ENCODE results near the gene YY1AP1.
"Not testable (repeated sequence)": the region's sequence is repeated elsewhere in the genome, so short reads cannot be mapped to it uniquely, and the experiment has no call there.

The YY1AP1 gene, protein sequence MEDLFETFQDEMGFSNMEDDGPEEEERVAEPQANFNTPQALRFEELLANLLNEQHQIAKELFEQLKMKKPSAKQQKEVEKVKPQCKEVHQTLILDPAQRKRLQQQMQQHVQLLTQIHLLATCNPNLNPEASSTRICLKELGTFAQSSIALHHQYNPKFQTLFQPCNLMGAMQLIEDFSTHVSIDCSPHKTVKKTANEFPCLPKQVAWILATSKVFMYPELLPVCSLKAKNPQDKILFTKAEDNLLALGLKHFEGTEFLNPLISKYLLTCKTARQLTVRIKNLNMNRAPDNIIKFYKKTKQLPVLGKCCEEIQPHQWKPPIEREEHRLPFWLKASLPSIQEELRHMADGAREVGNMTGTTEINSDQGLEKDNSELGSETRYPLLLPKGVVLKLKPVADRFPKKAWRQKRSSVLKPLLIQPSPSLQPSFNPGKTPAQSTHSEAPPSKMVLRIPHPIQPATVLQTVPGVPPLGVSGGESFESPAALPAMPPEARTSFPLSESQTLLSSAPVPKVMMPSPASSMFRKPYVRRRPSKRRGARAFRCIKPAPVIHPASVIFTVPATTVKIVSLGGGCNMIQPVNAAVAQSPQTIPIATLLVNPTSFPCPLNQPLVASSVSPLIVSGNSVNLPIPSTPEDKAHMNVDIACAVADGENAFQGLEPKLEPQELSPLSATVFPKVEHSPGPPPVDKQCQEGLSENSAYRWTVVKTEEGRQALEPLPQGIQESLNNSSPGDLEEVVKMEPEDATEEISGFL

DNA sequence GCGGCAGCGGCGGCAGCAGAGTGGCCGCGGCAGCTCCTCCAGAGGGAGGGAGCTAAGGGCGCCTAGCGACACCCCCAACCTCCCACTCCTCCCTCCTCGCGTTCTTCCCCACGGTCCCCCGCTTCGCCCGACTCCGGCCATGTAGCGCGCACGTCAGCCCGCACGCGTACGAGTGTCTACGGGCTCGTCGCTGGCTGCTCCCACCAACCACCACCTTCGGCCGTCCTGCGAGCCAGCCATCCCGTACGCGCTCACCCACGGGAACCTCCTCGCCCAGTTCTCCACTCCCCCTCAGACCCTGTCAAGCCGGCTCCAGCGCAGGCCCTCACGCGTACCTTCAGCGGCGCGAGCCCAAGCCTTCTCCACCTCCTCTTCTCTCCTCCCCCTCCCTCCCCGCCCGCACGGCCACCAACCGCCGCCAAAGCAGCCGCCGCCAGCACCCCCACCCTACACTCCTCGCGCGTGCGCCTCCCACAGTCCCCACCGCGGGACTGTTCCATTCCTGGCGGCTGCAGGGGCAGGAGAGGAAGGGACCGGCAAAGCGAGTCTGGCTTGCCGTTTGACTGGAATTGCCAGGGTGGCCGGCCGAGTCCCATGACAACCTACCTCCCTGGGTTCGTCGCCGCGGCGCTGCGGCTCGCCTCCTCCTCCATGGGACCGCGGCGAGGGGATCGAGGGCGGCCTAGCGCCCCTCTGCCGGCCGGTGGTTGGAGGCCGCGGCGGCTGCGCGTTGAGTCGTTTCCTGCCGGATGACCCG is at the start of gene YY1AP1:
YY1AP1 (minus strand) TSS at position 451 of the 757 bp plus-strand sequence. CDS start 8,338 bp downstream, outside the sequence.
- peak; percentile 80 for DNase-seq (ENCODE audit: low read depth)

DNA sequence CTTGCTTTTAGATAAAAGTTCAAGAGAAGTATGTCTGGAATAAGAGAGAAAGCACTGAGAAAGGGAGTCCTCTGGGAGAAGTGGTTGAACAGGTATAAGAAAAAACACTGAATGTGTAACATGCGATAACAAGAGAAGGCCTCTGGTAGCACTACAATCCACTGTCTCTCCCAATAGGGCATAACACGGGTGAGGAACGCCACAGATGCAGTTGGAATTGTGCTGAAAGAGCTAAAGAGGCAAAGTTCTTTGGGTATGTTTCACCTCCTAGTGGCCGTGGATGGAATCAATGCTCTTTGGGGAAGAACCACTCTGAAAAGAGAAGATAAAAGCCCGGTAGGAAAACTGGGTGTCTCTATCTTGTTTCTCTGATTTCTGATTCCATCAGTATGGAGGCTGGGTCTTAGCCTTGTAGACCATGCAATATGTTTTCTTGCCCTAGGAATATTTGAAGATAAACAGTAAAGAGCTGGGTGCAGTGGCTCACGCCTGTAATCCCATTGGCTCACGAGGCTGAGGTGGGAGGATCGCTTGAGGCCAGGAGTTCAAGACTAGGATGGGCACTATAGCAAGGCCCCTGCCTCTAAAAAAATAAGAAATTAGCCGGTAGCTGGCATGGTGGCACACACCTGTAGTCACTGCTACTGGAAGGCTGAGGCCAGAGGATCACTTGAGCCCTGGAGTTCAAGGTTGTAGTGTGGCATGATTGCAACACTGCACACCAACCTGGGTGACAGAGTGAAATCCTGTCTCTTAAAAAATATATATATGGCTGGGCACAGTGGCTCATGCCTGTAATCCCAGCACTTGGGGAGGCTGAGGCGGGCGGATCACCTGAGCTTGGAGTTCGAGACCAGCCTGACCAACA is 40.7 kb upstream of the YY1AP1 start:
- no peak for DNase-seq (ENCODE audit: low read depth)

DNA sequence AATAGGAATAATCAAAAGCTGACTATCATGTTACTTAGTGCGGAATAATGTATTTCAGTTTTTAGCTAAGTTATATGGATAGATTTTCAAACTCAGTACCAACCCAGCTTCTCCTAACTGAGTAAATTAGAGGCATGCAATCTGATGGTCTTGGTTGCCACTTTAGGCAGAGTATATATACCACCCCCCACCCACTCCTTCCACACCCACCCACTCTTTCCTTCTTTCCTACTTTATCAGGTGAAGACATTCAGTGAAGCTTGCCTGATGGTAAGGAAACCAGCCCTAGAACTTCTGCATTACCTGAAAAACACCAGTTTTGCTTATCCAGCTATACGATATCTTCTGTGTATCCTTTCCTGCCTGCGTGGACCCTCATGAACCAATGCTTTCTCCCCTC is 36.6 kb upstream of the YY1AP1 start:
- DNase-seq (ENCODE audit: low read depth) = no peak

DNA sequence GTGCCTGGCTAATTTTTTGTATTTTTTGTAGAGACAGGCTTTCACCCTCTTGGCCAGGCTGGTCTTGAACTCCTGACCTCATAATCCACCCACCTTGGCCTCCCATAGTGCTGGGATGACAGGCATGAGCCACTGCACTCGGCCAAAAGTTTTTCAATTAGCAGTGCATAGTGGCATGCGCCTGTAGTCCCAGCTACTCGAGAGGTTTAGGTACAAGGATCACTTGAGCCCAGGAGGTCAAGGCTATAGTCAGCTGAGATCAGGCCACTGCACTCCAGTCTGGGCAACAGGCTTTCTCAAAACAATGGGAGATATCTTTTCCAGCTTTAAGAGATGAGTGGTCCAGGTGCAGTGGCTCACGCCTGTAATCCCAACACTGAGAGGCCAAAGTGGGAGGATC is 31.1 kb upstream of the YY1AP1 start:
- DNase-seq (ENCODE audit: low read depth) = no peak

DNA sequence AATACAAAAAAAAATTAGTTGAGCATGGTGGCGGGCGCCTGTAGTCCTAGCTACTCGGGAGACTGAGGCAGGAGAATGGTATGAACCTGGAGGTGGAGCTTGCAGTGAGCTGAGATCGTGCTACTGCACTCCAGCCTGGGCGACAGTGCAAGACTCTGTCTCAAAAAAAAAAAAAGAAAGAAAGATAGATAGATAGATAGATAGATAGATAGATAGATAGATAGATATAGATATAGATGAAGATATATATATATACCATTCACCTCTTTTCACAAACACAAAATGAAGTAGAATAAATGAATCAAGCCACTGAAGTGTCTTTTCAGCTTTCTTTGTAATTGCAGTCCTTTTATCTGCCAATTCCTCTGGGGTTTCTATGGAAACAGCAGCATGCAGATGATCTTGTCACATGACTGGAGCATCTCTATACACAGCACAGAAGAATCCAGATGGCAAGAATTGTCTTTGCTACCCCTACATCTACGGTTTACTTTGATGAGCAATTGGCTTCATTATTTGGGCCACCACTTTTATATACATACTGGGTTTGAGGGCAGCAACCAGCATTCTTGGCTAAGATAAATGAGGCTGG is 30.0 kb upstream of the YY1AP1 start:
- DNase-seq (ENCODE audit: low read depth) = not testable (repeated sequence)

DNA sequence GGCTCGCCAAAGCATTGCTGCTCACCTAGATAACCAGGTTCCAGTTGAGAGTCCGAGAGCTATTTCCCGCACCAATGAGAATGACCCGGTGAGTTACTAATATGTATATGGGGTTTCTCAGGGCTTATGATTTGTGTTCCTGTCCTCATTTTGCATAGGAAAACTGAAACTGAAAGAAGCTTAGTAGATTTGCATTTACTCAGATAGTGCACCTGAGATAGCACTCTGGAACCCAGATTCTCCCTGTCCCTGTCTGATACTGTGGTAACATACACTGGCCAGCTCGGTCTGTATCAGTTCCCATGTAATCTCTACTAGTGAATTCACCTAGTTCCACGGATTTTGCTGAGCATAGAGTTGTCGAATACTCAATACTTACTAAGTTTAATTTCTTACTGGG is 28.5 kb upstream of the YY1AP1 start:
- no peak for DNase-seq (ENCODE audit: low read depth)

DNA sequence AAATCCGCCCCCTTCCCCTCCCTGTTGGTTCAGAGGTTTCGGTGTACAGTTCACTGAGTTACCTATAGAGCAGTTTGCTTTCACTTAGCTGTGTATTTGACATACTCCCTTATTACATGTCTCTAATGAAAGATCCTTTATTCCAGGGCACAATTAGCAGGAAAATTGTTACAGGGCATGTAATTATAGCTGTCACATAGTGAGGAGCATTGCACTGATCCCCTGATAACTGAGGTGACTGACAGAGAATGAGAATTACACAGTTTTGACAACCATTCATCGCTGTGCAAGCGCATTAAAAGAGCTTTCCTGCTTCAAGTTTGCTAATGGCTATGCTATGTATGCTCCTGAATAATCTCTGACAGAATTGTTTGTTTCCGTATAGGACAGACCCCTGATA is 27.2 kb upstream of the YY1AP1 start:
- DNase-seq (ENCODE audit: low read depth) = no peak

DNA sequence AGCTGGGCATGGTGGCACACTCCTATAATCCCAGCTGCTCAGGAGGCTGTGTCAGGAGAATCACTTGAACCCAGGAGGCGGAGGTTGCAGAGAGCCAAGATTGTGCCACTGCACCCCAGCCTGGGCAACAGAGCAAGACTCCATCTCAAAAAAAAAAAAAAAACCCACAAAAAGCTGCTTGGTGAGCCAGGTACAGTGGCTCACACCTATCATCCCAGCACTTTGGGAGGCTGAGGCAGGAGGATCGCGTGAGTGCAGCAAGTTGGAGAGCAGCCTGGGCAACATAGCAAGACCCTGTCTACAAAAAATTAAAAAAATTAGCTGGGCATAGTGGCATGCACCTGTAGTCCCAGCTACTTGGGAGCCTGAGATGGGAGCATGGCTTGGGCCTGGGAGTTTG is 26.5 kb upstream of the YY1AP1 start:
- DNase-seq (ENCODE audit: low read depth) = not testable (repeated sequence)

DNA sequence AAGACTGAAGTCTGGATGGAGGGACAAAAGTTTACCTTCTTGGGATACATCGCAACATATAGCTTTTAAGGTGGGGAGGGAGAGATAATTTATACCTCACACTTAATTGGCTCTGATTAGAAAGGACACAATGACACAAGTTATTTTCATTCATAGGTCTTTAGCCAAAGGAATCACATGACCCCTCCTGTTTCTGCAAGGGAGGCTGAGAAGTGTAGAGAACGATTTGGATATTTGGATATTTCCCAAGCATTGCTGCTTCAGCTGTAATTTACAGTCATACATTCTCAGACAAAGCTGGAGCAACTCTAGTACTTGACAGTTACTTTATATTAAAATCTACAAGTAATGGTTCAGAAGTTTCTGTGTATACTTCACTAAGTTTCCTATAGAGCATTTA is 24.5 kb upstream of the YY1AP1 start:
- no peak for DNase-seq (ENCODE audit: low read depth)

DNA sequence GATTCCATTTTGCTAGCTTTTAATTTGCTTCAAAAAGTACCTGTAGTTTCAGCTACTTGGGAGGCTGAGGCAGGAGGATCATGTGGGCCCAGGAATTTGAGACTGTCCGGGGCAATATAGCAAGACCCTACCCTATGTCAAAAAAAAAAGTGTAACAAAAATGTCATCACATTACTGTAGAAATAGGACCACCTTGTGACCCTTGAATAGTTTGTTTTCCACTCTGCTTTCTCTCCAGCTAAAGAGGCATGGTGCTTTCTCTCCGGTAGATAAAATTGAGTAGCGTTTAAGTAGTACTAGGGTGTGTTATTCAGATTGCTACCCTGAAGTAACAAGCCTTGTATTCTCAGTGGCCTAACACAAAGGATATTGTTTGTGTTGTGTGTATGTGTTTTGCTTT is 24.1 kb upstream of the YY1AP1 start:
- not testable (repeated sequence) for DNase-seq (ENCODE audit: low read depth)

DNA sequence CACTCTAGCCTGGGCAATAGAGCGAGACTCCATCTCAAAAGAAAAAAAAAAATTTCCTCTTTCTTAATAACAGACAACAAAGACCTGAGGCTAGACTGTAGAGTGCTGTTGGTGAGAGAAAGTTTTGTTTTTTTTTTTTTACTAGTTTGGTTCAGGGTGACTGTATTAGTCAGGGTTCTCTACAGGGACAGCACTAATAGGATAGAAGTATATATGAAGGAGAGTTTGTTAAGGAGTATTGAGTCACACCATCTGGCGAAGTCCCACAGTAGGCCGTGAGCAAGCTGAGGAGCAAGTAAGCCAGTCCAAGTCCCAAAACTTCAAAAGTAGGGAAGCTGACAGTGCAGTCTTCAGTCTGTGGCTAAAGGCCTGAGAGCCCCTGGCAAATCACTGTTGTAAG is 22.9 kb upstream of the YY1AP1 start:
- not testable (repeated sequence) for DNase-seq (ENCODE audit: low read depth)

DNA sequence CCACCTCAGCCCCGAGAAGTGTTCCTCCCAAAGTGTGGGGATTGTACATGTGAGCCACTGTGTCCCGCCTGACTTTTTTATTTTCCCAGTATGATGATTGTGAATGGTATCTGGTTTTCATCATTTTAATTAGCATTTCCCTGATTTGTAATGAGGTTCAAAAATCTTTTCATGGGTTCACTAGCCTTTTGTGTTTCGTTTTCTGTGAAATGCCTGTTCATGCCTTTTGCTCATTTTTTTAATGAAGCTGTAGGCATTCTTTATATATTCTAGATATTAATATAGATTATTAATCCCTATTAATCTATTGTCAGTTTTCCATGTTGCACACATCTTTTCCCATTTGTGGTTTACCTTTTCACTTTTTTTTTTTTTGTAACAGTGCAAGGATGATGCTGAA is 20.8 kb upstream of the YY1AP1 start:
- no peak for DNase-seq (ENCODE audit: low read depth)

DNA sequence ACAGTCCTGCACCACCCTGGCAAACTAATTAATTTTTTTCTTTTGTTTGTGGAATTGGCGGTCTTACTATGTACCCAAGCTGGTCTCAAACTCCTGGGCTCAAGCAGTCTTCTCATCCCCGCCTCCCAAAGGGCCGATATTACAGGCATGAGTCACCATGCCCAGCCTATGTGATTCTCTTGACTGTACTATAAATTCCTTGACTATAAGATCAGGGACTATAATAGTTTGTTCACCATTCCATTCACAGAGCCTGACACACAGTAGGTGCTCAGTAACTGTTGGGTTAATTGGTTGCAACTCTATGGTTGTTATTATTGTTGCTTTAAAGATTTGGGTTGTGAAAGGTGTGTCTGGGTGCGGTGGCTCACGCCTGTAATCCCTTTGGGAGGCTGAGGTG is 17.6 kb upstream of the YY1AP1 start:
- DNase-seq (ENCODE audit: low read depth) = no peak

DNA sequence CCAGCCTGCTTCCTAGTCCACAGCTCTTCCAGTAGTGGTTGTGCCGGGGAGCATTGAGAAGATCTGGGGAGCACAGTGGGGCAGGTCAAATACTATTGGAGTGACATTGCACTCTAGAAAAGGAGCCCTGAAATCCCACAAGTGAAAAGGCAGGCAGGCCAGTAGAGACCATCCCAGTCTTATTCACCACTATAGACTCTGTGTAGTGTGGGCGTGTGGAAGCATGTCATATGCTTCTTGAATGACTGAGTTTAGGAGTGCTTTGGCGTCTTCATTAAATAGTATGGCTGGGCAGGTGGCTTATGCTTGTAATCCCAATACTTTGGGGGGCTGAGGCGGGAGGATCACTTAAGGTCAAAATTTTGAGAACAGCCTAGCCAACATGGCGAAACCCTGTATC is 15.8 kb upstream of the YY1AP1 start:
- not testable (repeated sequence) for DNase-seq (ENCODE audit: low read depth)

DNA sequence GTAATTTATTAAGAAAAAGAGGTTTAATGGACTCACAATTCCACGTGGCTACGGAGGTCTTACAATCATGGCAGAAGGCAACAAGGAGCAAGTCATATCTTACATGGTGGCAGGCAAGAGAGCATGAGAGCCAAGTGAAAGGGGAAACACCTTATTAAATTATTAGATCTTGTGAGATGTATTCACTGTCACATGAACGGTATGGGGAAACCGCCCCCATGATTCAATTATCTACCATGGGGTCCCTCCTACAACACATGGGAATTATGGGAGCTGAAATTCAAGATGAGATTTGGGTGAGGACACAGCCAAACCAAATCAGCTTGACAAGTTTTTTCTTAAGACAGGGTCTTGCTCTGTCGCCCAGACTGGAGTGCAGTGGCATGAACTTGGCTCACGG is 14.6 kb upstream of the YY1AP1 start:
- DNase-seq (ENCODE audit: low read depth) = no peak

DNA sequence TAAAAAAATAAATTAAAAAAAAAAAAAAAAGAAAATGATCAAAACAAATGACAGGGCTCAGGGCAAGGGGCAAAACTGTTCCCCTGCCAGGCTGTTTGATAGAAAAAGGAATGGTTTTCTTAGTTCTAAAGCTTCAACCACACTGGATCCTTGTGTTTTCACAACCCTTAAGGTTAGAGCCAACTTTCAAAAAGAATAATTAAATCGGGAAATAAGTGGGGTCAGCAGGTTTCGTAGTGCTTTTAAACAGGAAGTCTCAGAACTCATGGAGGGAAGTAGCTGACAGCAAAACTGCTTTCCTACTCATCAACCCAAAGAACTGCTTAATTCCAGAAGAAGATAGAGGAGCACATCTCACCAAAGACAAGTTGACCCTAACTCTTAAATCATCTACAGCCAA is 13.1 kb upstream of the YY1AP1 start:
- DNase-seq (ENCODE audit: low read depth) = not testable (repeated sequence)

DNA sequence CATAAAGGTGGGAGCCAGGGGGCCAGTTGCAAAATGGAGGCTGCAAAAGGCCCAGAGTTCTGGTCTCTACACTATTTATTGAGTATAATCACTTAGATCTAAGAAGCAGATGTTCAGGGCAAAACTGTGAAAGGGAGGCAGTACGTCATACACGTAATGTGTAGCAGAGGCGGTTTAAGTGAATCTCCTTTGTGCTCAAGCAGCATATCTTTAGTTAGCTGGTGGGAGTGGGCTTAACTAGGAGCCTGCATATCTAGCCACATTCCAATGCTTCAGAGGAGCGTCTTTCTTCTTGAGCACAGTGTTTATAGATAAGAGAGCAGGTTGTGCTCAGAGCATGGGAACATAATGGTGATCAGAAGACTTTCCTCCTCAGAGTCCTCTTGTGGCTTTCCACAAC is 10.5 kb upstream of the YY1AP1 start:
- DNase-seq (ENCODE audit: low read depth) = not testable (repeated sequence)

DNA sequence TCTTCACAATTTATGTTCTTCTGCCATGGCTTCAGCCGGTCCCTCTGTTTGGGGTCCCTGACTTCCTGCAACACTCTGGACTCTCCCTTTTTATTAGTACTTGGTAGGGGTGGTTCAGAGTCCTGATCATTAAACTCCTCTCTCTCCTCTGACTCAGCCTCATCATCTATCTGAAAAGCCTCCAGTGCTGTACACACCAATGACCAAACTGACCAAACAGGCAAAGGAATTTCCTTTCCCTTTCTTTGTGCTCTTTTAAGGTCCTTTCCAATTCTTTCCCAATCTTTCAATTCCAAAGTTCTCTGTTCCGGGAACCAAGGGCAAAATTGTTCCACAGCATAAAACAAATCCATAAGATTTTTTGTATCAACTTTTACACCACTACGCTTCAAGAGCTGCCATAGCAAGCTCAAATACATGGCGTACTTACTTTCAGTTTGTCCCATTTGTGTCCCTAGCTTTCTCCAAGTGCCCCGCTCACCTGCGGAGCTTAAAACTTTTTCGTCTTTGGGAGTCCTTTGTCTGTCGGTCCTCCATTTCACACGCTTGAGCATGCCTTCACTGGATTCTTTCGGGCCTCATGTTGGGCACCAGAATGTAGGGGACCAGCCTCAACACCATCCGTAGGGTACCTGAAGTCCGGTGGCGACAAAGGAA is 9.9 kb upstream of the YY1AP1 start:
- DNase-seq (ENCODE audit: low read depth) = no peak

DNA sequence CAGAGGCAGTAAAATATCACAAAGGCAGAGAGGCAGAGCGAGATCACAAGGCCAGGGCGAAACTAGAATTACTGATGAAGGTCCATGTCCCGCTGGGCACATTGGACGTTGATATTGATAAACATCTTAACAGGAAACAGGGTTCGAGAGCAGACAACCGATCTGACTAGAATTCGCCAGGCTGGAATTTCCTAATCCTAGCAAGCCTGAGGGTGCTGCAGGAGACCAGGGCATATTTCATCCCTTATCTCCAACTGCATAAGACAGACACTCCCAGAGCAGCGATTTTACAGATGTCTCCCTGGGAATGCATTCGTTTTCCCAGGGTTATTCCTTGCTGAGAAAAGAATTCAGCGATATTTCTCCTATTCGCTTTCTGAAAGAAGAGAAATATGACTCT is 9.0 kb upstream of the YY1AP1 start:
- DNase-seq (ENCODE audit: low read depth) = not testable (repeated sequence)

DNA sequence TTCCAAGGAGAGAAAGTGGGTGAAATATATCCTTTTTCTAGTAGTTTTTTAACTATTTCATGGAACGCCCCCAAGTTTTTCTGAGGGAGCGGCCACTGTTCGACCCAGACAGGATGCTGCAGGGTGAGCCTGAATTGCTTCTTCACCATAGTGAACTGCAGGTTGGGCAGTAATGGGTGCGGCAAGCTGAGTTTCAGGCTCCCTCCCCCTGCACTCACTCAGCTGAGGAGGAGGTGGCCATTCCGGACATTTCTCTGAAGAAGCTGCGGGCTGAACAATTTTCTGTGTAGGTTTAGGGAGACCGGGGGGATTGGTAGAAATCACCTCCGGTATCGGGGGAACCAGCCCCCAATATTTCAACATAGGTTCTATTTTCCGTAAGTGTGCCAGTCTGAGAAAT is 8.5 kb upstream of the YY1AP1 start:
- DNase-seq (ENCODE audit: low read depth) = no peak

DNA sequence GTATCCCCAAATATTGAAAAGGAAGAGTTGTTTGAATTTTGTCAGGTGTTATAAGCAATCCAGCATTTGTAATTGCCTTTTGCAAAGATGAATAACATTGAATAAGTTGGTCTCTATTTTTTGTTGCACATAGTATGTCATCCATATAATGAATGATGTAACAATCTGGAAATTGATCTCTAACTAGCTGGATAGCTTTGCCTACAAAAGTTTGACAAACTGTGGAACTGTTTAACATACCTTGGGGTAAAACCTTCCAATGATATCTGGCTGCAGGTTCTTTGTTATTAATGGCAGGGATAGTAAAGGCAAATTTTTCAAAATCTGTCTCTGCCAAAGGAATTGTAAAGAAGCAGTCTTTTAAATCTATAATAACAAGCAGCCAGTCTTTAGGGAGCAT is 8.0 kb upstream of the YY1AP1 start:
- no peak for DNase-seq (ENCODE audit: low read depth)

All from stimulated activated CD8-positive, alpha-beta memory T cell treated with anti-CD3 and anti-CD28 coated beads, Interleukin-7, amount 100 ng/mL, for 24 hours (primary cell).